ENCODE measurements around the gene TTC23.
A peak's percentile ranks its signal among the peaks of the same experiment; 100 is the strongest.

Gene TTC23

DNA sequence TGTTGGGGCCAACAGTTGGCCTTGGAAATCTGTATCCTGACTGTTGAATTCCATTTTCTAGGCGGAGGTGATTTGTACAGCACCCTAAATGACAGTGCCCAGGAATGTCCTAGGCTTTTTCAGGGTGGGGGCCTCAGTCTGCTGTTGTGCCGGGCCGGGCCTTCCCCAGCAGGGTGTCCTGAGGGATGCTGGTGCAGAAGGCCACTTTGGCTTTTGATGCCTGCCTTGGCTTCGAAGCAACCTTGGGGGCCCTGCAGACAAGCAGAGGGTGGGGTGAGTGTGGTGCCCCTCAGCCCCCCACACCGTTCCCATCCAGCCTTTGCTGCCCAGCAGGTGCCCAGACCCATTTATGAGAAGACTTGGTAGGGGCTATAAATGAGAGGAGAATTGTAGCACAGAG, 111.5 kb downstream of the TTC23 start:
- peak overlapping the region; percentile 73 for H3K27ac ChIP-seq
- no peaks in the 10 kb centered on the region for H3K27me3 ChIP-seq (ENCODE audit: insufficient read depth, low read depth)
- no peaks in the 10 kb centered on the region for H3K36me3 ChIP-seq (ENCODE audit: insufficient read depth)
- H3K4me3 ChIP-seq (IDR thresholded peaks at IDR 0.05; ENCODE audit: insufficient read depth, low read depth, low read length): no peak overlapping the region
- no peak for TF ChIP-seq CTCF (conservative IDR thresholded peaks at IDR 0.05; ENCODE audit: low read depth, low read length)
- H4K20me1 ChIP-seq (ENCODE audit: insufficient read depth): no peaks in the 10 kb centered on the region
- peak overlapping the region; percentile 72 for H3K4me2 ChIP-seq
- H3K79me2 ChIP-seq (ENCODE audit: insufficient read depth, low read depth): no peaks in the 10 kb centered on the region
- H3K4me1 ChIP-seq (ENCODE audit: low read depth, poor library complexity, severe bottlenecking): peaks cover 86% of the 10 kb centered on the region
- H2AFZ ChIP-seq (ENCODE audit: low read depth): peak overlapping the region; percentile 43; the same call in 1 of the 2 replicates
- H3K9ac ChIP-seq: peak overlapping the region; percentile 39

GRCh38 chr15:99137111-99137546, 112.3 kb downstream of the TTC23 start:
- Histone ChIP-seq H3K36me3 (ENCODE audit: insufficient read depth) (no peaks in the 10 kb centered on the region), H4K20me1 (ENCODE audit: insufficient read depth) (no peaks in the 10 kb centered on the region), H3K27me3 (ENCODE audit: insufficient read depth, low read depth) (no peaks in the 10 kb centered on the region), H3K4me1 (ENCODE audit: low read depth, poor library complexity, severe bottlenecking) (peaks cover 81% of the 10 kb centered on the region), H3K79me2 (ENCODE audit: insufficient read depth, low read depth) (no peaks in the 10 kb centered on the region), H3K4me2 (peak overlapping the region; percentile 72), H2AFZ (ENCODE audit: low read depth) (peak overlapping the region; percentile 43; the same call in 1 of the 2 replicates), H3K9ac (peak overlapping the region; percentile 39; the same call in 1 of the 2 replicates), H3K27ac (peak overlapping the region; percentile 73), H3K4me3 (IDR thresholded peaks at IDR 0.05; ENCODE audit: insufficient read depth, low read depth, low read length) (no peak overlapping the region)
- TF ChIP-seq CTCF (conservative IDR thresholded peaks at IDR 0.05; ENCODE audit: low read depth, low read length): no peak

GRCh38 chr15:99135194-99135593, 114.2 kb downstream of the TTC23 start:
- H3K36me3 ChIP-seq (ENCODE audit: insufficient read depth): no peaks in the 10 kb centered on the region

GRCh38 chr15:99134317-99134821, 115.0 kb downstream of the TTC23 start:
- TF ChIP-seq CTCF (conservative IDR thresholded peaks at IDR 0.05; ENCODE audit: low read depth, low read length): no peak
- no peaks in the 10 kb centered on the region for H3K79me2 ChIP-seq (ENCODE audit: insufficient read depth, low read depth)
- no peaks in the 10 kb centered on the region for H3K36me3 ChIP-seq (ENCODE audit: insufficient read depth)
- H4K20me1 ChIP-seq (ENCODE audit: insufficient read depth): no peaks in the 10 kb centered on the region
- peak overlapping the region; percentile 72 for H3K4me2 ChIP-seq
- H3K27ac ChIP-seq: peak overlapping the region; percentile 50
- no peaks in the 10 kb centered on the region for H3K27me3 ChIP-seq (ENCODE audit: insufficient read depth, low read depth)
- peak overlapping the region; percentile 25; the same call in 1 of the 2 replicates for H3K9ac ChIP-seq
- no peak overlapping the region for H3K4me3 ChIP-seq (IDR thresholded peaks at IDR 0.05; ENCODE audit: insufficient read depth, low read depth, low read length)
- H3K4me1 ChIP-seq (ENCODE audit: low read depth, poor library complexity, severe bottlenecking): peaks cover 66% of the 10 kb centered on the region
- H2AFZ ChIP-seq (ENCODE audit: low read depth): no peak overlapping the region

More at GRCh38 chr15:99135194-99135593, 114.2 kb downstream of the TTC23 start:
- H3K27ac ChIP-seq: peak overlapping the region; percentile 50
- no peak overlapping the region for H3K4me3 ChIP-seq (IDR thresholded peaks at IDR 0.05; ENCODE audit: insufficient read depth, low read depth, low read length)
- H4K20me1 ChIP-seq (ENCODE audit: insufficient read depth): no peaks in the 10 kb centered on the region
- H3K4me2 ChIP-seq: peak overlapping the region; percentile 72
- H3K79me2 ChIP-seq (ENCODE audit: insufficient read depth, low read depth): no peaks in the 10 kb centered on the region
- no peak overlapping the region for H2AFZ ChIP-seq (ENCODE audit: low read depth)
- no peak for TF ChIP-seq CTCF (conservative IDR thresholded peaks at IDR 0.05; ENCODE audit: low read depth, low read length)
- H3K27me3 ChIP-seq (ENCODE audit: insufficient read depth, low read depth): no peaks in the 10 kb centered on the region
- peaks cover 75% of the 10 kb centered on the region for H3K4me1 ChIP-seq (ENCODE audit: low read depth, poor library complexity, severe bottlenecking)
- peak overlapping the region; percentile 1; the same call in 1 of the 2 replicates for H3K9ac ChIP-seq

Measured in KMS-11 (cell line).